Measurements from ENCODE around the gene AADACL2.
"Not testable (repeated sequence)": the region's sequence is repeated elsewhere in the genome, so short reads cannot be mapped to it uniquely, and the experiment has no call there.

The AADACL2 gene, protein sequence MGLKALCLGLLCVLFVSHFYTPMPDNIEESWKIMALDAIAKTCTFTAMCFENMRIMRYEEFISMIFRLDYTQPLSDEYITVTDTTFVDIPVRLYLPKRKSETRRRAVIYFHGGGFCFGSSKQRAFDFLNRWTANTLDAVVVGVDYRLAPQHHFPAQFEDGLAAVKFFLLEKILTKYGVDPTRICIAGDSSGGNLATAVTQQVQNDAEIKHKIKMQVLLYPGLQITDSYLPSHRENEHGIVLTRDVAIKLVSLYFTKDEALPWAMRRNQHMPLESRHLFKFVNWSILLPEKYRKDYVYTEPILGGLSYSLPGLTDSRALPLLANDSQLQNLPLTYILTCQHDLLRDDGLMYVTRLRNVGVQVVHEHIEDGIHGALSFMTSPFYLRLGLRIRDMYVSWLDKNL

DNA sequence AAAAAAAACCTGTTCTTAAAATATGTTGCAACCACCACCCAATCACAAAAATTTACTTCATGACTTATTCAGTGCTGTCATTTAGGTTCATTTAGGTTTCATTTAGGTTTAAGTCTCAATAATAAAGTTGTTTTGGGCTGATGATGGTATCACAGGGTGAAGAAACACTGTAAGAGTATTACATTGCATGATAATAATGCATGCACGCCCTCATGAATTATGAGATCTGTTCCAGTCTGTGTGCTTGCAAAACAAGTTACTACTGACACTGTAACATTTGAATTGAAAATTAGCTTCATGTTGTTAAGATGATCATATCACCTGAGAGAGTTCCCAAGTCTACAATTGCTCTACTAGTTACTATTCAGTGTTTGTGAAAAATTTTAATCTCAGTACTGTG, at the start of gene AADACL2:
AADACL2 (plus strand) TSS at position 315 of the 400 bp plus-strand sequence. CDS start 109 bp downstream, outside the sequence.
- no peak for DNase-seq

DNA sequence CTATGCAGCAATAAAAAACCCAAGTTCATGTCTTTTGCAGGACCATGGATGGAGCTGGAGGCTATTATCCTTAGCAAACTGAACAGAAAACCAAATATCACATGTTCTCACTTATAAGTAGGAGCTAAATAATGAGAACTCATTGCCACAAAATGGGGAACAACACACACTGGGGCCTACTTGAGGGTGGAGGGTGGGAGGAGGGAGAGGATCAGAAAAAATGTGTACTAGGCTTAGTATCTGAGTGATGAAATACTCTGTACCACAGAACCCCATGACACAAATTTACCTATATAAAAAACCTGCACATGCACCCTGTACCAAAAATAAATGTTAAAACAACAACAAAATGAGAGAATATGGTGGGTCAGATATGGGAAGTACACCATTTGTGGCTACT, 49.6 kb upstream of the AADACL2 start:
- no peak for DNase-seq

DNA sequence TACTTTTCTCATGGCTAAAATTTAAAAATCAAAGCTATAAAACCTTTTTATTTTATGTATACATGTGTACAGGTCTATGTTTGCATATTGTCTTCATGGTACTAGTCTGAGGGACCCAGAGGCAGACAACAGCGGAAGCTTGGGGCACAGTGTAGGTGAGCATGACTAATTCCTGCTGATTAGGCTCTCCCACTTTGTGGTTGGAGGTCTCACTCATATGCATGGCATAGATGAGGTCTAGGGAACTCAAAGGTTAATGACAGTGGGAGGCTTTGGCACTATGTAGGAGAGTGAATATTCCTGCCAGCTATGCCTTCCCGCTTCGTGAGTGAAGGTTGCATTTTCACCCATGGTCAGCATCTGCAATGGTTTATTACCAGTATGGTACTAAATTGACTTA, 47.5 kb upstream of the AADACL2 start:
- no peak for DNase-seq

DNA sequence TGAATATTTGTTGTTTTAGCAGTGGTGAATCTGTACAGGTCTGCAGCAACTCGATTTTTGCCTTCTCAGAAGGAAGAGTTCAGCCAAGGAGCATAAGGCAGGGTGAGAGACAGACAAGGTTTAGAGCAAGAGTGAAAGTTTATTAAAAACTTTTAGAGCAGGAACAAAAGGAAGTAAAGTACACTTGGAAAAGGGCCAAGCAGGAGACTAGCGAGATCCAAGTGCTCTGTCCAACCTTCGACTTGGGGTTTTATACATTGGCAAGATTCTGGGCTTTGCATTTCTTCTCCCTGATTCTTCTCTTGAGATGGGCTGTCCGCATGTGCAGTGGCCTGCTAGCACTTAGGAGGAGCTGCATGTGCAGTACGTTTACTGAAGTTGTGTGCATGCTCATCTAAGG, 46.7 kb upstream of the AADACL2 start:
- DNase-seq = no peak

DNA sequence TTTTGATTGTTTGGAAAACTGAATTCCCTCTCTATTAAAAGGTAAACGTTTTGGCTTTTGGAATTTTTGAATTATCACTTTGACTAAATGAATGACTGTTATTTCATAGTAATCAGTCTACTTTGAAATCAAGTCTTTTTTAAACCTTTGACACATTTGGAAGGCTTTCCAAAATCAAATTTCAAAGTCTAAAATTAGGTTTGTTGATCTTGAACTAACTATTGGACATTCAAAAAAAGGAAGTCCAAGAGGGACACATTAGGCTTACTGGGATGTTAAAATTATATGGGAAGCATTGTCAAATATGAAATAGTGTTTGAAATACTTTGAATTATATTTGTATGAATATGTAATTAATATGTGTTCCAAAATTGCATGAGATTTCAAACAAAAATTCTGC, 45.2 kb upstream of the AADACL2 start:
- no peak for DNase-seq

DNA sequence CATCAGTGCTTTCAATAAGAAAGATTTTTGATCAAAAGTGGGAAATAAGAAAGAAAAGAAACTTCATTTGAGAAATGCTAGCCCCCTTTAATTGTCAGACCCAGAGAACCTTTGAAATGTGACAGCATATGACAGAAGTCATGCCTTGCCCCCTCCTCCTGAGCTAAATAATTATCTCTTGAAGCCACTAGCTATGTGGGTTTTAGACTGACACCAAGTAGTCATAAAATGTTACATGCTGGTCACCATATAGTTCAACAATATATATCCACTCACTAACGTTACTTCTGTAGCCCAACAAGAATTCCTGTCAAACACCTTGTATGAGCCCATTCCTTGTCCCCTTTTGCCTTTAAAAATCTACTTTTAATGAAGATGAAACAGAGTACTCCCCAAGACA, 43.1 kb upstream of the AADACL2 start:
- no peak for DNase-seq

DNA sequence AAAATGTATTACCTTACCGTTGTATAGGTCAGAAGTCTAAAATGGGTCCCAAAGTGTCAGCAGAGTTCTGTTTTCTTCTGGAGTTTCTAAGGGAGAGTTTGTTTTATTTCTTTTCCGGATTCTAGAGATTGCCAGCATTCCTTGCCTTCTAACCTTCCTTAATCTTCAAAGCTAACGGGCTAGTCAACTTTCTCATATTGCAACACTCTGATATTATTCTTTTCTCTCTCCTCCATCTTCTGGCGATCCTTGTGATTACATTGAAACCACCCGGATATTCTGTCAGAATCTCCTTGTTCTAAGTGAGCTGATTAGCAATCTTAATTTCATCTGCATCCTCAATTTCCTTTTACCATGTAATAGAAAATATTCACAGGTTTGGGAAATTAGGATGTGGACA, 36.2 kb upstream of the AADACL2 start:
- DNase-seq = no peak

DNA sequence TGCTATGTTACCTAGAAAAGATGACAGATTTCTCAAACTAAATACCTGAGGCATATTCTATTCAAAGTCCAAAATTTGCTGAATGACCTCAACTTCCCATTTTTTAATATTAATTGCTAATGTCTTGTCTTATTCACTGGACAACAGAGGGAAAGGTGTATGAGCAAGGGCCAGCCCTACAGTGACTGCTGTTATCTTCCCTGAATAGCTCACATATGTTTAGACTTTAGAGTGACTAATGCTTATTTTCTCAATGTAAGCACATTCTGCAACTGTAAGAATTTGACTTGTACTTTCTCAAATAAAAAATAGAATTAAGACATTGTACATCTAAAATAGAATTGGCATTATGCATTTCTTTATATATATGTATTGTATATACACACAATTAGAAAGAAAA, 26.5 kb upstream of the AADACL2 start:
- no peak for DNase-seq

DNA sequence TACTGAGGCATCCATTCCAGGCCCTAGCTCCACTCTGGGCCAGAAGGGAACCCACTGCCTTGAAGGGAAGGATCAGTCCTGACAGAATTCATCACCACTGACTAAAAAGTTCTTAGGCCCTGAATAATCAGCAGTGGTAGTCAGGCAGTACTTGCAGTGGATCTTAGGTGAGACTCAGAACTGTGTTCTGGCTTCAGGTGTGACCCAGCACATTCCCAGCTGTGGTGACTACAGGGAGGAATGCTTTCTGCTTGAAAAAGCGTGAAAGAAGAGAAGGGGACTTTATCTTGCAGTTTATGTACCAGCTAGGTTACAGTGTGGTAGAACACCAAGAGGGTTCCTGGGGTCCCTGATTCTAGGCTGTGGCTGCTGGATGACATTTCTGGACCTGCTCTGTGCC, 24.9 kb upstream of the AADACL2 start:
- DNase-seq = no peak

DNA sequence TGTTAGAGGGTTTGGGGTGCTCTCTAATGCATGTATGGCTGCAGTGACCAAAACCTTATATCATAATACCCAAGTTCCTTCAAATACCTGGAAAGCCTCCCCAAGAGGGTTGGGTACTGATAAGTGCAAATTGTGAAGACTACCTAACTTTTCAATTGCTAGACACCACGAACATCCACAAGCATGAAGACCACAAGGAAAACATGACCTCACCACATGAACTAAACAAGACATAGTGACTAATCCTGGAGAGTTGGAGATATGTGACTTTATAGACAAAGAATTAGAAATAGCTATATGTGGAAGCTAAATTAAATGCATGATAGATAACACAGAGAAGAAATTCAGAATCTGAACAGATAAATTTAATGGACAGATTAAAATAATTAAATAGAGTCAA, 23.9 kb upstream of the AADACL2 start:
- no peak for DNase-seq

DNA sequence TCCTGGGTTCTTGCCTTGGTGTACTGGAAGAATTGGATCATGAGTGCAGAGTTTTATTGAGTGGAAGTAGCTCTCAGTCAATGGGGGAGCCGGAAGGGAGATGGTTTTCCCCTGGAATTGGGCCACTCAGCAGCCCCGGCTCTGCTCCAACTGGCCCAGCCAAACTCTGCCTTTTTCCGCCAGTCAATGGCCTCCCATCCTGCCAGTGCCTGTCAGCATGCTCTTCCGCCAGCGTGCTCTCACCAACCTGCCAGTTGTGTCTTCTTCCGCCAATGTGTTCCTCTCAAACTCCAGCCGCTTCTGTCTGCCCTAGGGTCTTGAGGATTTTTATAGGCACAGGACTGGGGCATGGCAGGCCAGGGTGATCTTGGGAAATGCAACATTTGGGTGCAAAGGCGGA, 12.4 kb upstream of the AADACL2 start:
- no peak for DNase-seq

DNA sequence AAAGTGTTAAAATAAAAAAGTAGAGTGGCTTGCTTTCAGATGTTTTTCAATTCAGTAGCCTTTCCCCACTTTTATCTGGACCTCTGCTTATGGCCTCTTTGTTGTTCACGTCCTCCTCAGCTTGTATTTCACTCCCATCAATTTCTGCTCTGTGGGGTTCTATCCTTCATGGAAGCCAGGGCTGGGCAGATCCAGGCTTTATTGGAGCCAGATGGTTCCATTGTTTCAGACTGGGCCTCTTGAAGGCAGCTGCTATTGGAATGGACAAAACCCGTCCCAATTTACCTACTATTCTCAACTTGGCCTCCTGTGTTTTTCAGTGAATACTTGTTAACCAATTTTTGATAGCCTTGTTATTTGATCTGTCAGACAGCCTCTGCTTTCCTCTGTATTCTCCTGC, 10.9 kb upstream of the AADACL2 start:
- no peak for DNase-seq

DNA sequence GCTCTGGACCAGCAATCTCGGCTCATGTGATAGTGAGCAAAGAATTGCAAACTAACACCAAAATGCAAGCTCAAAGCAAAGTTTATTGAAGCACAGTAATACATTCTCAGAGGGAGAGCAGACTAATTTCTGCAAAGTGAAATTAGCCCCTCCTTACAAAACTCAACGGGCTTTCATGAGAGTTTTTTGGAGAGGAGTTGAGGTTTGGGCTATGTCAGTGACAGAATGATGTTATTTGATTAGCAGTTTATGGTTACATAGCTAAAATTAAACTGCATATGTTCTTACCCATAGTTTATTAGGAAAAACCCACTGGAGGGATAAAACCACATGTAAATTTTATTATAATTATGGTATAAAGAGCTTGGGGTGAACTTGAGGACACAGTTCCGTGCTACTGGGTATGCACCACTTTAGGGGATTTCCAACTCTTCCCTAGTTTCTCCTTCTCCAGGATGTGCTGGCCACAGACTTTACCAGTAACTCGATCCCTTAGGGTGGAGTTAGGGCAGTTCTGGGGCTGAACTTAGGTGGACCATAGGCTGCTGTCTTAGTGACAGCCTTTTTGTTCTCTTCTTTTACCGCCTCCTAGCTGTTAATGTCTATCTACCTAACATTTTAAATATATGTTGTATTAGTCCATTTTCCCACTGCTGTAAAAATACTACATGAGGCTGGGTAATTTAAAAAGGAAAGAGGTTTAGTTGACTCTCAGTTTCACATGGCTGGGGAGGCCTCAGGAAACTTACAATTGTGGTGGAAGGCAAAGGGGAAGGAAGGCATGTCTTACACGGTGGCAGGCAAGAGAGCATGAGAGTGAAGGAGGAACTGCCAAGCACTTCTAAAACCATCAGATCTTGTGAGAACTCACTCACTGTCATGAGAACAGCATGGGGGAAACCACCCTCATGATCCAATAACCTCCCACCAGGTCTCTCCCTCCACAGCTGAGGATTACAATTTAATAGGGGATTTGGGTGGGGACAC, 8.9 kb upstream of the AADACL2 start:
- no peak for DNase-seq

DNA sequence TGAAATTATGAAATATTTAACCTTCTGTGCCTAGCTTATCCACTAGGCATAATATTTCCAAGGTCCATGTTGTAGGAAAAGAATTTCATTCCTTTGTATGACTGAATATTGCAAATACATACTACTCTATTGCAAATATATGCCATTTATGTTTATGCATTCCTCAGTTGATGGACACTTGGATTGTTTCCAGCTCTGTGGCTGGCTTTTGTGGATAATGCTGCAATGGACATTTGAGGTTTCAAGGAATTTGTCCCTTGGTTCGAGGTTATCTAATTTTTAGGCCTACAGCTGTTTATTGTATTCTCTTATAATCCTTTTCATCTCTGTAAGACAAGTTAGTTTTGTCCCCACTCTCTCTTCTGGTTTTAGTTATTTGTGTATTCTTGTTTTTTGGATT, 7.7 kb upstream of the AADACL2 start:
- no peak for DNase-seq

DNA sequence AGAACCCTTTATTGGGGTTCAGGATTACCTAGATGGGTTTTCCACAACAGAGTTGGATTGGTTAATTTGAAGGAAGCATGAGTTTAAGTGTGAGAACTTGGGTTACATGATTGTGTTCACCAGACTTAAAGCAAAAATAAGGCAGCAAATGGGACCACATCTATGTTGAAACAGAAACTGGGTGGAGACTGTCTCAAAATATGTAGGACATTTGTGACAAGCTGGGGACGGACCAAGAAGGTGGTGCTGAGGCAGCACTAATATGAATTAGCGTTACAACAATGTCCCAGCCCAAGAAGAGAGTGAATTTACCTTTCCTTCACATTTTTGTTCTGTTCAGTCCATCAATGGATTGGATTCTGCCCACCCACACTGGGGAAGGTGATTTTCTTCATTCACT, 866 bp upstream of the AADACL2 start:
- DNase-seq = no peak

DNA sequence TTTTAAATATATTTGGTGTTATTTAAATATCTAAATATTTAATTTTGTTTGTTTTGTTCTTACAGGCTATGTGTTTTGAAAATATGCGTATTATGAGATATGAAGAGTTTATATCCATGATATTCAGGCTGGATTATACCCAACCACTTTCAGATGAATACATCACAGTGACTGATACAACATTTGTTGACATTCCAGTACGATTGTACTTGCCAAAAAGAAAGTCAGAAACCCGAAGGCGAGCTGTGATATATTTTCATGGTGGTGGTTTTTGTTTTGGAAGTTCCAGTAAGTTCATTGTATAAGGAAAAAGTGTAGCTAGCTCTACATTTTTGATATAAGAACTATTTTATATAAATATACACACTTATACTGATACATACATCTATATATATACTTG, 6.9 kb downstream of the AADACL2 start:
- no peak for DNase-seq

DNA sequence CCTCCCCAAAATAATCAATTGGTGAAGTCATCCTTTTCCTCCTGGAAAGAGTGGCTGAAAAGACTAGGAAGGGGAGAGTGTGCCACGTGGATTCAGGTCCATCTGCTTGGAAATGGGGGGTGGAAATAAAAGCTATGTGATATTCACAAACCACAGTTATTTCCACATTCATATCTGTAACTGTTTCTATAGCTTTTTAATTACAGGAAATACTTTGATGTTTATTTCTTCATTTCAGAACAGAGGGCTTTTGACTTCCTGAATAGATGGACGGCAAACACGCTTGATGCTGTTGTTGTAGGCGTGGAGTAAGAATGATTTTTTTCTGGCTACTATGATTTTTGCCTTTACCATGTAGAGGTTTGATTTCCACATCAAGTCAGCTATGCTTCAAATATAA, 10.1 kb downstream of the AADACL2 start:
- no peak for DNase-seq

DNA sequence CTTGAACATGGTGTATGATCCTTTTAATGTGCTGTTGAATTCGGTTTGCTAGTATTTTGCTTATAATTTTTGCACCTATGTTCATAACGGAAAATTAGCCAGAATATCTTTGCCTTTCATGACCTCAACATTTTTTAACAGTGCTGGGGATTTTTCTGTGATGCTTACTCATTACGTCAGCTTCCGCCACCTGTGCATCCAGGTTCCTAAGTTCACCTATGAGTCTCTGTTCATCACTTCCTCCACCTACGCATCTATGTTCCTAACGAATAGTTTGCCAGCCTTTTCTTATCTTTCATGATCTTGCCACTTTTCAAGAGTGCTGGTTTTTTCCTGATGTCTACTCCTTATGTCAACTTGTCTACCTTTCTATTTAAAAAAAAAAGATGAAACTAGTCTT, 16.5 kb downstream of the AADACL2 start:
- DNase-seq = no peak

DNA sequence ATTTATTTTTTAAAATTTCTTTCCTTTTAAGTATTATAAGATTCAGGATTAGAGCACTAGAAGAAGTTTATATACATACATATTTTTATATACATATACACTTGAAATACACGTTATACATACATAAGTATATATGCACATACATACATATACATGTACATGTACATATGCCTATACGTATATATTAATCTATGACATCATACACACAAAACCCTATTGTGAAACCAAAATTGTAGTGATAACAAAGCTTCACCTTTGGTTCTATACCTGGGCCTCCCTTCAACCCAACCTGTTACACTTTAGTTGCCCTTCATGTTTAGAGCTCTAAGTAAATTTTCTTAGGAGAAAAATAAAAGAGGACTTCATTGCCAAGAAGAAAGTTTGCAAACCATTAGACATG, 17.0 kb downstream of the AADACL2 start:
- DNase-seq = no peak

DNA sequence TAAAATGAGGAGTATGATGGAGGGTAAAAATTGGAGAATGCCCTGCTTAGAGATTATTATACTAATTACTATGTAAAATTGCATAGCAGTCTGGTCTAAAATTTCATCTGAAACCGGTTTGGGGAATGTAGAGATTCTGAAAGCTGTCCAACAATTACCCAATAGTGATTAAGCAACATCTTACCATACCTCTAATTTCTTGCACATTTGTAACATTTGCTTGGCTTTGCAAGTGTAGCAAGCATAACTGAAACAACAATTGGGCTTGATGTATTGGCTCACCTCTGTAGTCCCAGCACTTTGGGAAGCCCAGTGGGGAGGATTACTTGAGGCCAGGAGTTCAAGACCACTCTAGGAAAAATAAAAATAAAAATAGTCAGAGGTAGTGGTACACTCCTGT, 17.4 kb downstream of the AADACL2 start:
- no peak for DNase-seq

DNA sequence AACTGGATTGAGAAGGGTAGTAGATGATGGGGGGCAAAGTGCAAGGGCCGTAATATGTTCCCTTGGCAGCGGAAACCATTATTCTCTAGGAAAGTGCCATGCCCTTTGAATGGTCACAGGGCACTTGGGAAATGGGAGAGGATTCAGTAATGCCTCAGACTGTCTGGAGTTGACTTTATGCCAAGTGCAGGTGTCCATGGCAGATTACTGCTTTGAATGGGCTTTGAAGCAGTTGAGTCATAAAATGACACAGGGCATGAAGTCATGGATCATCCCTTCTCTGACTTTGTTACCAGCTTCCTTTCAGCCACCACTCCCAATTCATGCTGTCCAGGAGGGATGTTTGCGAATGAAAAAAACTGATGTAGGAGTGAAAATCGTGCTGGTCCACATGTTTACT, 20.1 kb downstream of the AADACL2 start:
- no peak for DNase-seq

DNA sequence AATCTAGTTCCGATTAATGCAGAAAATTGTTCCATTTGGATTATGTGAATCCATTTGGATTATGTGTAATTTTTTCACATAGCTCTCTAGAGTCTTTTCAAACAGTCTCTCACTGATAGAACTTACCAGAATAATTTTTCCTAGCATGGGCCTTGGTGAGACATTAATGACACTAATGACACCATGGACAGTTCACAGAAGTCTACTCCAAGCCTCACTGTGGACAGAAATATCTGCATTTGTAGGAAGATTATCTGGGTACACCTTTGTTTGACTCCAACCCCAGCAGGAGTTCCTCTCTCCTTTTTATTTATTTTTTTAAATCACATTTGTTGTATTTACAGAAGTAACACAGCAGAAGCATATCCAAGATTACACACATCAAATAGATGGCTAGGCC, 27.9 kb downstream of the AADACL2 start:
- no peak for DNase-seq

DNA sequence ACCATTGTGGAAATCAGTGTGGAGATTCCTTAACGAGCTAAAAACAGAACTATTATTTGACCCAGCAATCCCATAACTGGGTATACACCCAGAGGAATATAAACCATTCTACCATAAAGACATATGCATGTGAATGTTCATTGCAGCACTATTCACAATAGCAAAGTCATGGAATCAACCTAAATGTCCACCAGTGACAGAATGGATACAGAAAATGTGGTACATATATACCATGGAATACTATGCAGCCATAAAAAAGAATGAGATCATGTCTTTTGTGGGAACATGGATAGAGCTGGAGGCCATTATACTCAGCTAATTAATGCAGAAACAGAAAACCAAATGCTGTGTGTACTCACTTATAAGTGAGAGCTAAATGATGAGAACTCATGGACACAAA, 31.0 kb downstream of the AADACL2 start:
- not testable (repeated sequence) for DNase-seq

DNA sequence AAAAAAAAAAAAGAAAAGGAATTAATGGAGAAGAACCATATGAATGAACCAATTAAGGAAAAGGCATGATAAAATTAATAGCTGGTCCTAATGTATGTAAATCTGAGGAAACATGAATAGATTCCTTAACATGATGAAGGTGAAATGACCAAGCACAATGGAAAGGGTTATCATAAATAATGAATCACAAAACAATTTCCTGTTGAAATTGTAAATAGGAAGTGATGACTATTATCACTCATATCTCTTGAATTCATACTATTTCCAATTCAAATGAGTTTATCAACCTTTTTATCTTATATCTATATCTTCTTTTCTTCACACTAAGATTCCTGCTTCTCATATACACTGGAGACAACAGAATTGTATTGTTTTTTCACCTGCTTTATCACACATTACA, 32.0 kb downstream of the AADACL2 start:
- no peak for DNase-seq
